PFSK-1 (cell line): ENCODE results near the gene EVX2.

Experiments used
- FOXP2 ChIP-seq: optimal IDR thresholded peaks from 2 replicates; pipeline ENCODE3; 2011; ENCODE audit warnings: borderline replicate concordance, control low read depth, inconsistent platforms; ENCODE audit not compliant: insufficient read depth; ENCODE audit errors: extremely low read length, extremely low read depth
- POLR2AphosphoS5 ChIP-seq: IDR thresholded peaks from 2 replicates; pipeline ENCODE4 v1.6.1; 2012; ENCODE audit warnings: low read depth, mild to moderate bottlenecking, control low read depth, low read length, moderate library complexity
- REST ChIP-seq, 2 experiments: IDR thresholded peaks; 2 replicates each; pipeline versions ENCODE4 v1.6.1 to v1.8.0; 2011 to 2012; ENCODE audit warnings: low read depth in 2 of 2, low read length in 2 of 2, control low read depth in 1 of 2, inconsistent platforms in 1 of 2, mild to moderate bottlenecking in 1 of 2, moderate library complexity in 1 of 2; ENCODE audit not compliant: insufficient read depth in 1 of 2
- SIN3A ChIP-seq: IDR thresholded peaks from 2 replicates; pipeline ENCODE4 v1.6.1; 2012; ENCODE audit warnings: mild to moderate bottlenecking, low read length, moderate library complexity, borderline replicate concordance; ENCODE audit not compliant: insufficient read depth
- TAF1 ChIP-seq: IDR thresholded peaks from 2 replicates; pipeline ENCODE4 v1.6.1; 2012; ENCODE audit warnings: low read length, control low read depth, borderline replicate concordance; ENCODE audit not compliant: insufficient read depth

EVX2 gene

DNA sequence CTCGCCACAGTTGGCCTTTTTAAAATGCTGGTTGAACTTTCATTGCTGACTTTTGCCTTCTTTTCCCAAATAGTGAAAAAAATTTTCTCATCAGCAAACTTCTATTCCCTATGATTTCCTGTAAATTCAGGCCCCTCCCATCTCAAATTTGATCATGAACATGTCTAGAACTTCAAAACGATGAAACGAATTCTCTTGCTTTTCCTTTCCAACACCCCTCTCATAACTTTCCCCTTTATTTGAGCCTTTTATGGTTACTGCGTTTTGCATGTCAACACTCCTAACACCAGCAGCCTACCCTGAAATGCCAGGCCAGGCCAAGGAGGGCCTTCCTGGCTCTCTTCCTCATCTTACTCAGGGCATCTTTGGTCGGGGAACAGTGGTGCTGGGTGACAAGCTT is 7.1 kb upstream of the EVX2 start:
- TF ChIP-seq FOXP2: no peak
- no peak for TF ChIP-seq TAF1
- no peak for TF ChIP-seq POLR2AphosphoS5

- TF ChIP-seq FOXP2 (no peak), SIN3A (no peak), POLR2AphosphoS5 (no peak), TAF1 (no peak), REST (IDR thresholded peaks at IDR 0.05; ENCODE audit: insufficient read depth in 1 of 2, low read depth in 2 of 2, low read length in 2 of 2) (no peak)
Observed at GRCh38 chr2:176089843-176090395, 6.2 kb upstream of the EVX2 start.

GRCh38 chr2:176088937-176089842 is 5.4 kb upstream of the EVX2 start:
- TF ChIP-seq FOXP2 (no peak), TAF1 (no peak), POLR2AphosphoS5 (no peak), REST (IDR thresholded peaks at IDR 0.05; ENCODE audit: insufficient read depth in 1 of 2, low read depth in 2 of 2, low read length in 2 of 2) (no peak), SIN3A (no peak)

- no peak for TF ChIP-seq SIN3A
Observed at GRCh38 chr2:176088048-176088936, 4.5 kb upstream of the EVX2 start.

DNA sequence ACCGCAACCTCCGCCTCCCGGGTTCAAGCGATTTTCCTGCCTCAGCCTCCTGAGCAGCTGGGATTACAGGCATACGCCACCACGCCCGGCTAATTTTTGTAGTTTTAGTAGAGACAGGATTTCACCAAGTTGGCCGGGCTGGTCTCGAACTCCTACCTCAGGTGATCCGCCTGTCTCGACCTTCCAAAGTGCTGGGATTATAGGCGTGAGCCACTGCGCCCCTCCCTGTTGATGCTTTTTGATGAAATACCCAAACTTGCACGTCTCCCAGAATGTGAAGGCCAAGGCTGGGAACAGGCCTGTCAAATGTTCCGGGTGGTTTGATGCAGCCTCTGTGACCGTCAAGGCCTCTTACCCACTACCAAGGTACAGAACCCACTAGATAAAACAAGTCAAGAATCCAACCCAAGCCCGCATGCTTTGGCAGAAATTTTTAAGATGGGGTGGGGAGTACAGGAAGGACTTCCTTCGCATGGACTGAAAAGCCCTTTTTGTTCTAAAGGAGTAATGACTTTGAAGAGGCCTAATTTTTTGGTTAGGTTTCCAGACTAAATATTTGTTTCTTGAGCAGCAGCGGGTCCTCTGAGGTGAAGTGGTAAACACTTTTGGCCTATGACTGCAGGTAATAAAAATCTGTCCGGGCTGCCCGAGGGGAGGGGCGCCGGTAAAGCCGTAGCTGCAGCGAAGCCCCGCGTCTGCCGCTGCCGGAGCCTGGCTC is 3.7 kb upstream of the EVX2 start:
- TF ChIP-seq FOXP2: no peak
- TF ChIP-seq REST (IDR thresholded peaks at IDR 0.05; ENCODE audit: insufficient read depth in 1 of 2, low read depth in 2 of 2, low read length in 2 of 2): no peak
- no peak for TF ChIP-seq TAF1
- TF ChIP-seq SIN3A: no peak
- TF ChIP-seq POLR2AphosphoS5: no peak
